Neural cell (in vitro differentiated cells): Measurements from ENCODE around the gene DHRS9. TPM values are rescaled to one million over a fixed set of nuclear protein-coding genes. Genes with fewer than 3 reads are reported as not detected.

ENCODE experiments used
- H2AFZ ChIP-seq: fragments of 200-600, 300-800 bp; sonication (generic), shearing (Covaris generic); 2 replicates; pipeline ENCODE4 v1.6.0; 2014; ENCODE audit warnings: low read depth, mild to moderate bottlenecking, antibody characterized with exemption, low read length, moderate library complexity
- H3F3A ChIP-seq: fragments of 200-600 bp; shearing (Covaris generic); 2 replicates; pipeline ENCODE4 v1.6.1; 2016; ENCODE audit warnings: mild to moderate bottlenecking, moderate library complexity, mixed read lengths, antibody characterized with exemption, low read length; ENCODE audit not compliant: insufficient read depth, poor library complexity, severe bottlenecking
- H3K27ac ChIP-seq: fragments of 200-600, 300-800 bp; sonication (generic), shearing (Covaris generic); 2 replicates; pipeline ENCODE4 v1.5.1; 2014; ENCODE audit warnings: mild to moderate bottlenecking, low read length, moderate library complexity
- H3K27me3 ChIP-seq: fragments of 300-800, 200-600 bp; sonication (generic), shearing (Covaris generic); 2 replicates; pipeline ENCODE4 v1.6.0; 2014; ENCODE audit warnings: mild to moderate bottlenecking, low read depth, low read length, moderate library complexity; ENCODE audit not compliant: insufficient read depth
- H3K36me3 ChIP-seq: fragments of 300-800, 200-600 bp; sonication (generic), shearing (Covaris generic); 2 replicates; pipeline ENCODE4 v1.5.1; 2014; ENCODE audit warnings: mild to moderate bottlenecking, antibody characterized with exemption, low read length, moderate library complexity; ENCODE audit not compliant: insufficient read depth
- H3K4me2 ChIP-seq: fragments of 300-800, 200-600 bp; sonication (generic), shearing (Covaris generic); 2 replicates; pipeline ENCODE4 v1.6.0; 2014; ENCODE audit warnings: mild to moderate bottlenecking, low read length
- H3K4me3 ChIP-seq: fragments of 300-800, 200-600 bp; sonication (generic), shearing (Covaris generic); 2 replicates; pipeline ENCODE4 v1.5.1; 2014; ENCODE audit warnings: mild to moderate bottlenecking, low read length, moderate library complexity
- H3K79me2 ChIP-seq: fragments of 200-600 bp; shearing (Covaris generic); replicated peaks from 2 replicates; pipeline ENCODE4 v1.6.0; 2014; ENCODE audit warnings: mild to moderate bottlenecking, low read length, moderate library complexity; ENCODE audit not compliant: insufficient read depth
- H3K9ac ChIP-seq: fragments of 300-800, 200-600 bp; sonication (generic), shearing (Covaris generic); 2 replicates; pipeline ENCODE4 v1.6.1; 2016; ENCODE audit warnings: mild to moderate bottlenecking, low read length, mixed read lengths
- H3K9me2 ChIP-seq: fragments of 200-600 bp; shearing (Covaris generic); 2 replicates; pipeline ENCODE4 v1.6.1; 2016; ENCODE audit warnings: mild to moderate bottlenecking, low read length, mixed read lengths; ENCODE audit not compliant: insufficient read depth
- H3K9me3 ChIP-seq: fragments of 200-600, 300-800 bp; sonication (generic), shearing (Covaris generic); 2 replicates; pipeline ENCODE4 v1.6.1; 2016; ENCODE audit warnings: mild to moderate bottlenecking, mixed run types, low read length, moderate library complexity, mixed read lengths
- H4K20me1 ChIP-seq: fragments of 200-600 bp; shearing (Covaris generic); 2 replicates; pipeline ENCODE4 v1.6.1; 2016; ENCODE audit warnings: mild to moderate bottlenecking, mixed run types; ENCODE audit not compliant: insufficient read depth
- EP300 ChIP-seq: fragments of 450-650 bp; conservative IDR thresholded peaks from 2 replicates; pipeline ENCODE4 v1.6.1; 2014; ENCODE audit warnings: antibody characterized with exemption, mild to moderate bottlenecking, moderate library complexity; ENCODE audit not compliant: poor library complexity, severe bottlenecking
- EZH2 ChIP-seq: fragments of 200-600, 300-800 bp; shearing (Covaris generic), sonication (generic); IDR thresholded peaks from 2 replicates; pipeline ENCODE4 v1.6.1; 2014; ENCODE audit warnings: antibody characterized with exemption, low read length, borderline replicate concordance, mild to moderate bottlenecking; ENCODE audit not compliant: insufficient read depth, poor library complexity, severe bottlenecking
- MXI1 ChIP-seq: fragments of 450-650 bp; conservative IDR thresholded peaks from 2 replicates; pipeline ENCODE4 v1.6.1; 2014; ENCODE audit warnings: antibody characterized with exemption, mild to moderate bottlenecking; ENCODE audit not compliant: poor library complexity, severe bottlenecking
- POLR2AphosphoS5 ChIP-seq: IDR thresholded peaks from 2 replicates; pipeline ENCODE4 v1.6.1; 2012
- RAD21 ChIP-seq: fragments of 450-650 bp; conservative IDR thresholded peaks from 2 replicates; pipeline ENCODE4 v1.6.1; 2014; ENCODE audit warnings: antibody characterized with exemption, mild to moderate bottlenecking, moderate library complexity
- SMC3 ChIP-seq: fragments of 450-650 bp; conservative IDR thresholded peaks from 2 replicates; pipeline ENCODE4 v1.6.1; 2014; ENCODE audit warnings: antibody characterized with exemption, mild to moderate bottlenecking, moderate library complexity; ENCODE audit not compliant: poor library complexity
- TAF1 ChIP-seq: IDR thresholded peaks from 2 replicates; pipeline ENCODE4 v1.6.1; 2012; ENCODE audit warnings: low read depth
- polyA plus RNA-seq: library from polyadenylated mRNA; depleted of rRNA; stranded (reverse); fragments of >200 nt; gene quantifications from 2 replicates; pipeline ENCODE4 v1.2.3, GENCODE V29; 2014
- TF ChIP-seq, protein P1 (sequence below): IDR thresholded peaks from 2 replicates; pipeline ENCODE4 v1.6.1; 2012; ENCODE audit warnings: borderline replicate concordance
- TF ChIP-seq, protein P2 (sequence below): fragments of 450-650 bp; IDR thresholded peaks from 2 replicates; pipeline ENCODE4 v1.5.1; 2014; ENCODE audit warnings: antibody characterized with exemption, mild to moderate bottlenecking, moderate library complexity; ENCODE audit not compliant: poor library complexity, severe bottlenecking

The DHRS9 gene
- polyA plus RNA-seq, 1 donor from 2014 or later = not detected

DNA sequence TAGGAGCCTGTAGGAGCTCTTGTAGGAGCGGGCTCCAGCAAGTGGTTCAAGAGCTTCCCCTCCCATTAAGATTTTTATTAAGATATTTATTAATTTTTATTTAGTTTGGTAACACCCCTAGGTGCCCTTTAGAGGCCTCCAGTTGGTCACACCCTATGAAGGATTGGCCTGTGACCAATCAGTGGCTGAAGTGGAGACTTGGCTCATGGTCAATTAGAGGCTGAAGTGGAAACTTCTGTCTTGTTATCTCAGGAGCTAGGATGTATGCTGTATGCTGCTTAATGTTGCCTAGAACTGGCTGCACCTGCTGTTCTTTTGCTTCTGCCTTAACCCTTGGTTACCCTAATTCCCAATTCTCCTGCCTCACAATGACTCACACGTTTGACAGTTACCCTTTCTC lies 48.7 kb downstream of the DHRS9 start:
- TF ChIP-seq EP300 (no peak), MXI1 (no peak), TAF1 (no peak), RAD21 (no peak), EZH2 (no peak), POLR2AphosphoS5 (no peak), SMC3 (no peak)
- TF ChIP-seq, protein P1, sequence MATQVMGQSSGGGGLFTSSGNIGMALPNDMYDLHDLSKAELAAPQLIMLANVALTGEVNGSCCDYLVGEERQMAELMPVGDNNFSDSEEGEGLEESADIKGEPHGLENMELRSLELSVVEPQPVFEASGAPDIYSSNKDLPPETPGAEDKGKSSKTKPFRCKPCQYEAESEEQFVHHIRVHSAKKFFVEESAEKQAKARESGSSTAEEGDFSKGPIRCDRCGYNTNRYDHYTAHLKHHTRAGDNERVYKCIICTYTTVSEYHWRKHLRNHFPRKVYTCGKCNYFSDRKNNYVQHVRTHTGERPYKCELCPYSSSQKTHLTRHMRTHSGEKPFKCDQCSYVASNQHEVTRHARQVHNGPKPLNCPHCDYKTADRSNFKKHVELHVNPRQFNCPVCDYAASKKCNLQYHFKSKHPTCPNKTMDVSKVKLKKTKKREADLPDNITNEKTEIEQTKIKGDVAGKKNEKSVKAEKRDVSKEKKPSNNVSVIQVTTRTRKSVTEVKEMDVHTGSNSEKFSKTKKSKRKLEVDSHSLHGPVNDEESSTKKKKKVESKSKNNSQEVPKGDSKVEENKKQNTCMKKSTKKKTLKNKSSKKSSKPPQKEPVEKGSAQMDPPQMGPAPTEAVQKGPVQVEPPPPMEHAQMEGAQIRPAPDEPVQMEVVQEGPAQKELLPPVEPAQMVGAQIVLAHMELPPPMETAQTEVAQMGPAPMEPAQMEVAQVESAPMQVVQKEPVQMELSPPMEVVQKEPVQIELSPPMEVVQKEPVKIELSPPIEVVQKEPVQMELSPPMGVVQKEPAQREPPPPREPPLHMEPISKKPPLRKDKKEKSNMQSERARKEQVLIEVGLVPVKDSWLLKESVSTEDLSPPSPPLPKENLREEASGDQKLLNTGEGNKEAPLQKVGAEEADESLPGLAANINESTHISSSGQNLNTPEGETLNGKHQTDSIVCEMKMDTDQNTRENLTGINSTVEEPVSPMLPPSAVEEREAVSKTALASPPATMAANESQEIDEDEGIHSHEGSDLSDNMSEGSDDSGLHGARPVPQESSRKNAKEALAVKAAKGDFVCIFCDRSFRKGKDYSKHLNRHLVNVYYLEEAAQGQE = no peak
- TF ChIP-seq, protein P2, sequence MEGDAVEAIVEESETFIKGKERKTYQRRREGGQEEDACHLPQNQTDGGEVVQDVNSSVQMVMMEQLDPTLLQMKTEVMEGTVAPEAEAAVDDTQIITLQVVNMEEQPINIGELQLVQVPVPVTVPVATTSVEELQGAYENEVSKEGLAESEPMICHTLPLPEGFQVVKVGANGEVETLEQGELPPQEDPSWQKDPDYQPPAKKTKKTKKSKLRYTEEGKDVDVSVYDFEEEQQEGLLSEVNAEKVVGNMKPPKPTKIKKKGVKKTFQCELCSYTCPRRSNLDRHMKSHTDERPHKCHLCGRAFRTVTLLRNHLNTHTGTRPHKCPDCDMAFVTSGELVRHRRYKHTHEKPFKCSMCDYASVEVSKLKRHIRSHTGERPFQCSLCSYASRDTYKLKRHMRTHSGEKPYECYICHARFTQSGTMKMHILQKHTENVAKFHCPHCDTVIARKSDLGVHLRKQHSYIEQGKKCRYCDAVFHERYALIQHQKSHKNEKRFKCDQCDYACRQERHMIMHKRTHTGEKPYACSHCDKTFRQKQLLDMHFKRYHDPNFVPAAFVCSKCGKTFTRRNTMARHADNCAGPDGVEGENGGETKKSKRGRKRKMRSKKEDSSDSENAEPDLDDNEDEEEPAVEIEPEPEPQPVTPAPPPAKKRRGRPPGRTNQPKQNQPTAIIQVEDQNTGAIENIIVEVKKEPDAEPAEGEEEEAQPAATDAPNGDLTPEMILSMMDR = no peak
- no peak overlapping the region for H3K4me2 ChIP-seq
- no peaks in the 10 kb centered on the region for H3F3A ChIP-seq
- no peak overlapping the region for H3K4me3 ChIP-seq
- H3K79me2 ChIP-seq = no peaks in the 10 kb centered on the region
- no peaks in the 10 kb centered on the region for H3K36me3 ChIP-seq
- no peak overlapping the region for H2AFZ ChIP-seq
- H3K9me2 ChIP-seq = no peaks in the 10 kb centered on the region
- no peaks in the 10 kb centered on the region for H3K27me3 ChIP-seq
- H3K9ac ChIP-seq = no peak overlapping the region
- no peaks in the 10 kb centered on the region for H4K20me1 ChIP-seq
- no peak overlapping the region for H3K27ac ChIP-seq
- no peaks in the 10 kb centered on the region for H3K9me3 ChIP-seq

DNA sequence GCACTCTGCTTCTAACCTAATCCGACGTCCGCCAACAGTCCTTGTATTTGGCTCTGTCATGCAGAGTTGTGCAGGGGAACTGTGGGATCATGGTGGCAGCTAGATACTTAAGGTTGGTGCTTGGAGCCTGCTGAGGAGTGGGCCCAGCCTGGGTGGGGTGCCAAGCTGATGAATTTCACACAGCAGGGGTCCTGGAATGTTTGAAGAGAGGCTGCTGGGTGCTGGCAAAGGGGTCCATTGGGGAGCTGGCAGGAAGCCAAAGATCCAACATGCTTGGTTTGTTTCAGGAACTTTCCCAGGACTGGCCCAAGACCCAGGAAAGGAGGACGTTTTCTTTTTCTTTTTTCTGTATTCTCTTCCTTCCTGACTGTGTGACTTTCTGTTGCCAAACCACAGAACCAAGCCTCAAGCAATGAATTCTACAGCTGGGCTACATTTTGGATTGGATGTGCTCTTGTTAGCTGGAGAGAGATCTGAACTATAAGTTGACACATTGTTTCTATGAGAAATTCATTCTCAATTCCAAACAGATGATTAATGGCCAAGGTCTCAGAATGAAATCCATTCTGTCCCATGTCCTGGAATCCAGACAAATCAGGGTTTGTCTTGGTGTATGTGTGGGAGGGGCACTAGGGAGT lies 49.9 kb downstream of the DHRS9 start:
- Histone ChIP-seq H3K9me3 (no peaks in the 10 kb centered on the region), H3K27me3 (no peaks in the 10 kb centered on the region), H3K36me3 (no peaks in the 10 kb centered on the region), H3K9ac (no peak overlapping the region), H3K79me2 (no peaks in the 10 kb centered on the region), H3K9me2 (no peaks in the 10 kb centered on the region), H3K4me2 (no peak overlapping the region), H3K27ac (no peak overlapping the region), H3K4me3 (no peak overlapping the region), H3F3A (no peaks in the 10 kb centered on the region), H4K20me1 (no peaks in the 10 kb centered on the region), H2AFZ (no peak overlapping the region)
- TF ChIP-seq SMC3 = no peak

DNA sequence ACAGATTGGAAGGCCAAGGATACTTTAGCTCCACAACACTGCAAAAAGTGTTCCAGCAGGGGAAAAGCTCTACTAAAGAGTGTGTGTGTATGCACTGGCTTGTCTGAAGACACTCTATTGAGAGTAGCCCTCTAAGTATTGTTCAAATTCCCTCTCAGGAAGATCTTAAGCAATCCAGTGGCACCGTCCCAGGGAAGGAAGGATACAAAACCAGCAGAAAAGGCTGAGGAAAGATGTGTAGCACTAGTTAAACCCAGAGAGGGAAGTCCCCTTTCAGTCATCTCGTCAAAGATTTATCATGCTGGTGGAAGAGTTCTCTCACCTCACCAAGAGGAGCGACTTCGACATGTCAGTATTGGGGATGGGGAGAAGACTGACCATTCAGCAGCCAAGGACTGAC lies 50.5 kb downstream of the DHRS9 start:
- H3K9ac ChIP-seq = no peak overlapping the region
- H3K27me3 ChIP-seq = no peaks in the 10 kb centered on the region
- H2AFZ ChIP-seq = no peak overlapping the region
- no peaks in the 10 kb centered on the region for H3F3A ChIP-seq
- no peaks in the 10 kb centered on the region for H3K9me3 ChIP-seq
- H3K4me2 ChIP-seq = no peak overlapping the region
- H3K9me2 ChIP-seq = no peaks in the 10 kb centered on the region
- no peaks in the 10 kb centered on the region for H4K20me1 ChIP-seq
- H3K4me3 ChIP-seq = no peak overlapping the region
- H3K79me2 ChIP-seq = no peaks in the 10 kb centered on the region
- H3K36me3 ChIP-seq = no peaks in the 10 kb centered on the region
- no peak overlapping the region for H3K27ac ChIP-seq
- TF ChIP-seq MXI1 = no peak
- TF ChIP-seq, protein P1 = no peak
- no peak for TF ChIP-seq TAF1
